Activated gamma-delta T cell (primary cell): ENCODE results near the gene RRP9.
"Not testable (repeated sequence)": the region's sequence is repeated elsewhere in the genome, so short reads cannot be mapped to it uniquely, and the experiment has no call there.

Experiments used
- DNase-seq: peaks from one replicate; lab custom pipeline; 2025; lab: John Stamatoyannopoulos, UW

RRP9 gene

GRCh38 chr3:51938780-51939425, 2.8 kb downstream of the RRP9 start:
- DNase-seq: no peak

DNA sequence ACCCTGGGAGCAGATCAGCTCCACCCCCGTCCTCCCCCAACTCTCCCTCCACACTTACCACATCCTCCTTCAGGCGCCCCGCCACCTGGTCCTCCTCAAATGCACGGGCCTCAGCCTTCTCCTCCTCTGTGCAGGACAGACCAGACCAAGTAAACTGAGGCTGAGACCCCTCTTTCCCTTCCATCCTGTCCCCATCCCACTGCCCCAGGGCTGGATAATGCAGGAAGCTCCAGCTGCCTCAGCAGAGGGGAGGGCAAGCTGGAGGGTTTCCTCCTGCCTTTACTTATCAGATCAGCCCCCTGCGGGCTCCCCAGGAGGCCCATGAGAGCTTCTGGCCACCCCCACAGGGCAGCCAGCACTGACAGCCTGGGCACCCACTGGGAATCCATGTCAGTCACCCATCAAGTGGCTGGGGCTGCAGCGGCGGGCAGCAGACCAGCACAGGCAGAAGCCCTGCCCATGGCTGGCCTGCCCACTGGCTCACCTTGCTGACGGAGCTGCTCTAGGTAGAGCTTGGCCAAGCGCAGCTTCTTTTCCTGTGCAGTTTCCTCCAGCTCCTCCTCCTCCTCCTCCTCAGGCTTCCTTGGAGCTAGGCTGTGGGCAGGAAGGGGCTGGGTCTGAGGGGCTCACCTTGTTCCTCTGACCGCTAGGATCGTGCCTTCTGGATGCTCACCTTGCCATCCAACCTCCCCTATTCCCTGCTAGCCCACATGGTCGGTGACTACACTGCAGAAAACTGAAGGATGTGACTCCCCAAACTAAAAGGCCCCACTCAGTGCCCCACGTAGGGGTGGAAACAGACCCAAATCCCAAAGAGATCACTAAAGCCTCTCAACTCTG, 3.9 kb downstream of the RRP9 start:
- no peak for DNase-seq

DNA sequence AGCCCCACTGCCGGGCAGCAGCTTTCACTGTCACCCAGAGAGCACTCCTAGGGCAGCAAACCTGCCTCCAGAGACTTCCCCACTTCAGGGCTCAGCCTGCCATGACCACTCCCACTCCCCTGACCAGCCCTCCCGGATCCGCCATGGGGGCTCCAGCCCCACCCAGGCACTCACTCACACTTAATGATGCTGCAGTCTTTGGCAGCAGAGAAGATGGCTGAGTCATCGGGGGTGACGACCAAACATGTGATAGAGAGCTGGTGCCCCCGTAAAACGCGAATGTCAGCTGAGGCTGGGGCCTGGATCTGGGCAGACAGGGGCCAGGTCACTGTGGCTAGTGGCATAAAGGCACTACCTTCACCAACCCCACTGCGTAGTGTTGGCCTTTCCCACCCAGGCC, 4.7 kb downstream of the RRP9 start:
- no peak for DNase-seq

DNA sequence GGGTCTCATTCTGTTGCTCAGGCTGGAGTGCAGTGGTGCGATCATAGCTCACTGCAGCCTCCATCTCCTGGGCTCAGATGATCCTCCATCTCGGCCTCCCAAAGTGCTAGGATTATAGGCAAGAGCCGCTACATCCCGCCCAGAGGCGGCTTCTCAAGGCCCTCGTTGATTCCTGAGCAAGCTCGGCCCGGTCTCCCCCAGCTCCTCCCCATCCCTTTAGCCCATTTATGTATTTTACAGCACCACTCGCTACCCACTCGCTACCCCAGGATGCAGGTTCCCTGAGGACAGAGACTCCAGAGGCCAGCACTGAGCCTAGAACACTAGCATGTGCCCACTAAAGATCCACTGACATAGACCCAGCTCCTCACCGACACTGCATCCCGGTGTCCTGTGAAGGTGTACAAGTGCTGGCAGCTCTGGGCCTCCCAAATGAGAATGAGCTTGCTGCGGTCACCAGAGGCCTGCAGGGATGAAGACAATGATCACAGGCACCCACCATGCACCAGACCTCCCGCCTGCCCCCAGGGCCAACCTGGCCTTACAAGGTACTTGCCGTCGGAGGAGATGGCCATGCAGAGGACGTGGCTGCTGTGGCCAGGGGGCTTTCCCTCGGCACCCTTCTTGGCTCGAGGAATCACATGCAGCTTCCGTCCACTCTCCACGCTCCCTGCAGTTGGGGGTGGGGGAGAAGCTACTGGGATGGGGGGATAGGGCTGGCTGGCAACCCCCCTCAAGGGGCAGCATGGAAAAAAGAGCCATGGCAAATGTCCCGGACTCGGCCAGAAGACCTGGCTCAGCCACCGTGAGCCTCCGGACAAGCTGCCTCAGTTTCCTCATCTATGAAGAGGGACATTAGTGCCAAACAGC, 5.6 kb downstream of the RRP9 start:
- DNase-seq: no peak

DNA sequence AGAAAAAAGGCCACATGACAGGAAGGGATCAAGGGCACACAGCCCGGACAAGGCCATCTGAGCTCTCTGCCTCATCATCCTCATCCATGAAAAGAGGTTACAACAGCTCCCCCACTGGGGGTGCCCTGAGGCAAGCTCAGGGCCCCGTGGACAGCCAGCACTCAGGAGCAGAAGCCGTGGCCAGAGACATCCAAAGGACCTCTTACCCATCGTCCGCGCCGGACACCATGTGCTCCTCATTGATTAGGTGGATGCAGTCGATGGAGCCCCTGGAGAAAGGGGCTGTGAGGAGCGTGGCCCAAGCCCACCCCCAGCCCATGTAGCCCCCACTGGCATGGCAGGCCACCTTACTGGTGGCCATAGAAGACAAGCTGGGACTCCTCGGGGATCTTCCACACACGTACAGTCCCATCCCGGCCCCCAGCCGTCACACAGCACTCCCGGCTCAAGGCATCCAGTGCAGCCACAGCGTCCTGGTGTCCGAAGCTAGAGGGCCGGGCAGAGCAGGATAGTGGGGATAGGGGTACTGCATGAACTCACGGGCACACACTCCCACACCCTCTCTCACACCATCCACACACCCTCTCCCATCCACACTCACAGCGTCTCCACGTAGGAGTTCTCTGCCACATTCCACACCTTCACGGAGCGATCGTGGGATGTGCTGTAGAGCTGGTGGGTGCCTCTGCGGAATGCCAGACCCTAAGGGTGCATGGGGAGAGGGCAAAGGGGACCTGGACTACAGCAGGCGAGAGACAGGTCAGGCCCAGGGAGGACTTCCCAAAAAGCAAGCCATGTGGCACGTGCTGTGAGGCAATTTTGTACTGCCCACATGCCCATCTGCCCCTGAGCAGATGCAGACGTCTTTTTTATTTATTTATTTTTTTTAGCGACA, 6.5 kb downstream of the RRP9 start:
- no peak for DNase-seq

DNA sequence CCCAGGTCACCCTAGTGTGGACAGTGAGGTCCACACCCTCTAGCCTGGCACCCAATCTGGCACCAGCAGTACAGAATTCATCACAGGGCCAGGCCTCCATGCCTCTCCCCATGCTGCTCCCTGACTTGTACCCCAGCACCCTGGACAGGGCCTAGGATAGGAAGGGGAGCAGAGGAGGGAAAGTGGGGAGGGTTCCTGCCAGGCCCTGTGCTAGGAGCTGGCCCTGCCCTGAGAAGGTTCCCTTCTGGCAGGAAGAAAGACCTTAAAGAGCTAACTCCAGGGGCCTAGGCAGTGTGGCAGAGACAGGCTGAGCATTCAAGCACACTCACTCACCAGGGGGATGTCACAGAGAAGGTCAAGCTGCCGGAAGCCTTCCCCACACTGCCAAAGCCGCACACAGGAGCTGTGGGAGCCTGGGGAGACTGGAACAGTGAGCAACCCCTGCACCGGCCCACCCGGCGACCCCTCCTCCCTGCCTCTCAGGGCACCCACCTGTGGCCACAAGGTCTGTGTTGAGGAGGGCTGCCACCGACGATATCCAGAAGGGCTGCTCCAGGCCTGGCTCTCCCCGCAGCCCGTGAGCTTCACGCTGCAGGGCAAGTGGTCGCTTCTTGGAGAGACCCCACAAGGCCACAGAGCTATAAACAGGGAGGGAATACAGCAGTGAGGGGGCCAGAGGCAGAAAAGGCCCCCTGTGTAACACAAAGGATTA, 7.4 kb downstream of the RRP9 start:
- no peak for DNase-seq

GRCh38 chr3:51933471-51934138, 8.1 kb downstream of the RRP9 start:
- DNase-seq: no peak

DNA sequence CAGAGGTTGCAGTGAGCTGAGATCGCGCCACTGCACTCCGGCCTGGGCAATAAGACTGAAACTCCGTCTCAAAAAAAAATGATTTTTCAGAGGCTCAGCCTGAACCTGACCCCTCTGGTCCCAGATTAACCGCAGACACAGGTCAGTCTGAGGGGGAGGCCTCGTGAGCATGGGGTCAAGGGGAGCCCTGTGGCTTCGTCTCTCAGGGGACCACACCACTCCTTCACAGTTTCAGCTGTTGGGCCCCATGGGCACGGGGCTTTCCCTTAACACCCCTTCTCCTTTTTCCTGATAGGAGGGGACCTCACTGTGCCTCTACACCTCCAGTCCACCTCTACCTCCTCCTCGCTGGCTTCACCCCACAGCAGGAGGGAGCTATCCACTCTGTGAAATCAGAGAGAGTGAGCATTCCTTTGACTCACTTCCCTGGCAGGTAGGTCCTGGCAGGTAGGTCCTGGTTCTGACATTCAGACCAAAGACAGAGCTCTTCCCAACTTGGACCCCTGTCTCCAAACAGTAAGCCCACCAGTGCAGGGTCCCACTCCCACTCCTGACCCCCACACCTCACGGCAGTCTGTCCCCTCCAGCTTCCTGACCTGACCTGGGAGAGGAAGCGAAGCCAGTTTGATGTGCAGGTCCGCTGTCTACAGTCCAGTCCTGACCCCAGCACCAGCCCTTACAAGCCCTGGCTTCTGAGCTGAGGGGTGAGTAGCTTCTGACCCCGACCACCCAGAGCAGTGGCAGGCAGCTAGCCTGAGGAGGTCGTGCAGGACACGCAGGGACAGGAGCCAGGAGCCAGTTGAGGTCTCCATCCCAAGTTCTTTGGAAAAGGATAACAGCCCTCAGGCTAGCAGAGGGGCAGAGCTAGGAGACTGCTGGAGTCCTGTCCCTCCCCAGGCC, 9.0 kb downstream of the RRP9 start:
- no peak for DNase-seq

DNA sequence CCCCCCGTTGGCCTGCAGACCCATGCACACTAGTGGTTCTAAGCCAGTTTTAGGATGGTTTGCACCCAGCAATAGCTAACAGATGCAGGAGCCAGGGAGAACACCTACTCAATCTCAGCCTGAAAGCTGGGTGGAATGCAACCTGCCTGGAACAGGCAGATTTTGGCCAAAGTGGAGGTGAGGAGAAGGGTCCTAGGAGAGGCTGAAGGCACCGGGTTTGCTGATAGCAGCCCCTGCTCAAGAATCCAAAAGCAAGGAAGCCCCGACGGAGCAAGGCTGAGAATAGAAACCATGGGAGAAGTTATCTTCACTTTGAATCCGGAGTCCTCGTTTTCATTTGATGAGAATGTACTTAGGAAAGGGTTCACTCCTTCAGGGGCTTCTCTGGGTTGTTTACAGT, 9.9 kb downstream of the RRP9 start:
- DNase-seq: no peak

- no peak for DNase-seq
Measured at GRCh38 chr3:51930439-51930838, 11.3 kb downstream of the RRP9 start.

- no peak for DNase-seq
Measured at GRCh38 chr3:51929420-51930003, 12.2 kb downstream of the RRP9 start.

DNA sequence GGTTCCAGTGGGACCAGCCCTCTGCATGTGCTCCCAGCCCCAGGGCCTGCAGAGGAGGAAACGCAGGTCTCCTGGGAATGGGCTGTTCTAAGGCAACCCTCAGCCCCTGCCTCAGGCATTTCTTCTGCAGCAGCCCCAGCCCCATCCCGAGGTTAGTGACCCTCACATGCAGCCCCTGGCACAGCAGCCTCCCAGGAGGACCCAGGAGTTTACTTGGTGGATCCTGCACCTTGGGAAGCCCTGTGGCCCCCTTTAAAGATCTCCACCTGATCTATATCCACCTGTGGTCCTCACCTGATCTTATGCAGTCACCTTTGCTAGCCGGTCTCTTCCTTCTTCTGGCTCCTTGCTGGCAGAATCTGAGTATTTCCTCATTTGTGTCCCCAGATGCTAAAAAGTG, 12.7 kb downstream of the RRP9 start:
- not testable (repeated sequence) for DNase-seq

DNA sequence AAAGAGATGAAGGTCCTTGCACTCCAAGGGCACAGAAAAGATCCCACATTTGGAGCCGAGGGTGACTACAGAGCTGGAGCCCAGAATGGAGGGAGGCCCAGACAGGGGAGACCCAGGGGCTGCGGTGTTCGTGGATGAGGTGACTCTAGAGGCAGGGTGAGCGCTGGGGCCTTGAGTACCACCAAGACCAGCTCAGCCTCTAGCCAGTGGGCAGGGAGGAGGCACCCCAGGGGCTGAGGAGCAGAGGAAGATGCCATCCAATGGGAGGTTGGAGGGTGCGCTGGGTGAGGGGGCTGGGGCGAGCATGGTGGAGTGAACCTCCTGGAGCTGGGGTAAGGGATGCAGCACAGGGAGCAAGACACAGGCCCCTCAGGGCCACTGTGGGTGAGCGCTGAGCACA, 13.3 kb downstream of the RRP9 start:
- DNase-seq: no peak

DNA sequence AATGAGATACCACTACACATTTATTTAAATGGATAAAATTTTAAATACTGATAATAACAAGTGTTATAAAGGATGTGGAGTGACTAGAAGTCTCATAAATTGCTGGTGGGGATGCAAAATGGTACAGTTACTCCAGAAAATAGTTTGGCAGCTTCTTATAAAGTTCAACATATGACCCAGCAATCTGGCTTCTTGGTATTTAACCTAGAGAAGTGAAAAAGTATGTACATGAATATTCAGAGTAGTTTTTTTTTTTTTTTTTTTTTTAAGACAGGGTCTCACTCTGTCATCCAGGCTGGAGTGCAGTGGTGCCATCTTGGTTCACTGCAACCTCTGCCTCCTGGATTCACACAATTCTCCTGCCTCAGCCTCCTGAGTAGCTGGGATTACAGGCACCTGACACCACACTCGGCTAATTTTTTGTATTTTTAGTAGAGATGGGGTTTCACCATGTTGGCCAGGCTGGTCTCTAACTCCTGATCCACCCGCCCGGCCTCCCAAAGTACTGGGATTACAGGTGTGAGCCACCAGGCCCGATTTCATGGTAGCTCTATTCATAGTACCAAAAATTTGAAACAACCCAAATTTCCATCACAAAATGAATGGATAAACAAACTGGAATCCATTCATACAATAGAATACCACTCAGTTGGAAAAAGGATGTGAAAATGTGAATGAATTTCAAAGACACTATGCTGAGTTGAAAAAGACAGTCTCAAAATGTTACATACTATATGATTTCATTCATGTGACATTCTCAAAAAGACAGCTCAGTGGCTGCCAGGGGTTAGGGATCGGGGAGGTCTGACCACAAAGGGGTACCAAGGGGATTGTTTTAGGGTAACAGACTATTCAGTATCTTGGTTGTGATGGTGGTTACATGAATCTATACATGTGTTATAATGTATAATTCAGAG, 14.4 kb downstream of the RRP9 start:
- no peak for DNase-seq

DNA sequence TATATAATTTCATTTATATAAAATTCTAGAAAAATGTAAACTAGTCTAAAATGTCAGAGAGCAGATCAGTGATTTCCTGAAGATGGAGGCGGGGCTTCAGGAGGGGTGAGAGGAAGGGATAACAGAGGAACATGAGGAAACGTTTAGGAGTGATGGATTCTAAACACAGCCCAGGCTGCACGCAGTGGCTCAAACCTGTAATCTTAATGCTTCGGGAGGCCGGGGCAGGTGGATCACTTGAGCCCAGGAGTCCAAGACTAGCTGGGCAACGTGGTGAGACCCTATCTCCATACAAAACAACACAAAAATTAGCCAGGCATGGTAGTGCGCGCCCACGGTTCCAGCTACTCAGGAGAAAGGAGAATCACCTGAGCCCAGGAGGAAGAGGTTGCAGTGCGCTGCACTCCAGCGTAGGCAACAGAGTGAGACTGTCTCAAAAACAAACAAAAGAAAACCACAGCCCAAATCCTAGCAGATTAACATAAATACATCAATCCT, 20.6 kb downstream of the RRP9 start:
- DNase-seq: no peak

DNA sequence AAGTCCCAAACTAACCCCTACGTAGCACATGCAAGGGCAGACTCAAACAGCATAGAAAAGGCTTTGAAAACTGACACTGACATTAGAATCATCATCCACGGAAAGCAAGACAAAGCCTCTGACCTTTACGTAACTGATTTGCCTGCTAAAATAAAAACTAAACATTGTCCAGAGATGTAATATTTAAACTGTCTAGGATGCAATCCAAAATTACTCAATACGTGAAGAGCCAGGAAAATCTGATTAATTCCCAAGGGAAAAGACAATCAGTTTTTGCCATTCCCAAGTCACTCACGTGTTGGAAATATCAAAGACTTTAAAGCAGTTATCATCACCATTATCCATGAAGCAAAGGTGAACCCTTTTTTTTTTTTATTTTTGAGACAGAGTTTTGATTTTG, 25.3 kb downstream of the RRP9 start:
- no peak for DNase-seq

DNA sequence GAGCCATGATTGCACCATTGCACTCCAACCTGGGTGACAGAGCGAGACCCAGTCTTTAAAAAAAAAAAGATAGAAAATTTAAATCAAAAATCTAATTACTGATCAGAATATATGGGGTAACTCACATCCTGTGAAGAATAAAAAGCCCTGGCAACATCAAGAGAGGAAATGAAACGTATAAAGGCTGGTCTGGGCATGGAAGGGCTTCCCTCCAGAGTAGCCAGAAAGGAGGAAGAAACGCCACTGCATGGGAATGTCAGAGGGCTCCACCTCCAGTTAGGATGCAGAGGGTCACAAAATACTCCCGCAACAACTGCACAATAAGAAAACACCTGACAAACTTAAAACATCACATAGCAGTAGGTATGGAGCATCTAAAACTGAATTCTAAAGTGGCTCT, 33.7 kb downstream of the RRP9 start:
- no peak for DNase-seq
